Activated T-cell treated with anti-CD3 and anti-CD28 coated beads, Interleukin-2, amount 50 U/mL, for 4 hours (primary cell): ENCODE results near the gene METTL2A. TPM values are rescaled to one million over a fixed set of nuclear protein-coding genes. Genes with fewer than 3 reads are reported as not detected.
"Not testable (repeated sequence)": the region's sequence is repeated elsewhere in the genome, so short reads cannot be mapped to it uniquely, and the experiment has no call there.

Experiments
- ATAC-seq, 2 donors: fragments of 200-7000 bp; cut with Tn5 transposase; one replicate each; pipeline ENCODE4 v1.10.0; 2021
- DNase-seq: peaks from one replicate; pipeline ENCODE4 v3.0.0-alpha.2; 2020
- H3K27me3 Mint-ChIP-seq: one replicate; pipeline ENCODE4 v1.8.0; 2021; ENCODE audit warnings: low read depth, mixed read lengths
- H3K36me3 Mint-ChIP-seq: one replicate; pipeline ENCODE4 v1.8.0; 2022; ENCODE audit warnings: mixed read lengths; ENCODE audit not compliant: insufficient read depth
- H3K4me1 Mint-ChIP-seq: one replicate; pipeline ENCODE4 v1.8.0; 2021; ENCODE audit warnings: low read depth, mixed read lengths
- H3K4me3 Mint-ChIP-seq: one replicate; pipeline ENCODE4 v1.8.0; 2021; ENCODE audit warnings: mild to moderate bottlenecking, moderate library complexity, mixed read lengths
- H3K9me3 Mint-ChIP-seq: one replicate; pipeline ENCODE4 v1.8.0; 2021; ENCODE audit warnings: mixed read lengths
- total RNA-seq, 3 donors: library from RNA; stranded (reverse); gene quantifications; one replicate each; pipeline ENCODE4 v1.2.1, GENCODE V29; 2021

Gene METTL2A
- 10 to 100 TPM; 40.3 to 42.6 (median 41.0) TPM for total RNA-seq

- Mint-ChIP-seq H3K4me3 (peak within 1 kb of the TSS; percentile 99), H3K4me1 (peaks cover 25% of the 10 kb centered on the region)
- H3K27me3 Mint-ChIP-seq, H3K36me3 Mint-ChIP-seq, H3K9me3 Mint-ChIP-seq: not testable (repeated sequence)
- DNase-seq (peak; percentile 73), ATAC-seq (peak; percentile 95 to 96)
Observed at GRCh38 chr17:62423647-62424461, at the start of gene METTL2A. Gene METTL2A, plus strand, starts transcription at chr17:62423897. Its CDS starts 6 bp downstream, at chr17:62423903.

GRCh38 chr17:62380253-62380652 lies 43.4 kb upstream of the METTL2A start, which contains the start of gene EFCAB3:
Gene EFCAB3, plus strand, starts transcription at chr17:62380553. Its CDS starts 2,427 bp downstream, at chr17:62382980.
- H3K27me3 Mint-ChIP-seq, result peaks cover 14% of the 10 kb centered on the region
- H3K9me3 Mint-ChIP-seq, result no peaks in the 10 kb centered on the region
- H3K4me3 Mint-ChIP-seq, result no peak within 1 kb of the TSS
- ATAC-seq, result no peak
- no peaks in the 10 kb centered on the region for H3K36me3 Mint-ChIP-seq
- DNase-seq, result no peak
- H3K4me1 Mint-ChIP-seq, result no peaks in the 10 kb centered on the region

GRCh38 chr17:62381561-62381960 lies 42.1 kb upstream of the METTL2A start:
- Mint-ChIP-seq H3K4me3 (no peak overlapping the region), H3K9me3 (no peaks in the 10 kb centered on the region), H3K36me3 (no peaks in the 10 kb centered on the region), H3K27me3 (peaks cover 15% of the 10 kb centered on the region), H3K4me1 (no peaks in the 10 kb centered on the region)
- ATAC-seq, result no peak
- no peak for DNase-seq

GRCh38 chr17:62388856-62389255 lies 34.8 kb upstream of the METTL2A start:
- H3K27me3 Mint-ChIP-seq, result peaks cover 14% of the 10 kb centered on the region
- no peaks in the 10 kb centered on the region for H3K4me1 Mint-ChIP-seq
- H3K4me3 Mint-ChIP-seq, result no peak overlapping the region
- ATAC-seq, result no peak
- no peak for DNase-seq
- no peaks in the 10 kb centered on the region for H3K36me3 Mint-ChIP-seq
- H3K9me3 Mint-ChIP-seq, result no peaks in the 10 kb centered on the region

GRCh38 chr17:62392908-62393307 lies 30.8 kb upstream of the METTL2A start:
- DNase-seq (no peak), ATAC-seq (no peak)
- H3K4me1 Mint-ChIP-seq, result no peaks in the 10 kb centered on the region
- no peaks in the 10 kb centered on the region for H3K9me3 Mint-ChIP-seq
- peaks cover 15% of the 10 kb centered on the region for H3K27me3 Mint-ChIP-seq
- no peaks in the 10 kb centered on the region for H3K36me3 Mint-ChIP-seq
- no peak overlapping the region for H3K4me3 Mint-ChIP-seq

- Mint-ChIP-seq H3K9me3 (peaks cover 3% of the 10 kb centered on the region), H3K36me3 (no peaks in the 10 kb centered on the region), H3K27me3 (peaks cover 32% of the 10 kb centered on the region)
Observed at GRCh38 chr17:62398891-62399290, 24.8 kb upstream of the METTL2A start.

GRCh38 chr17:62405451-62405850 lies 18.2 kb upstream of the METTL2A start:
- DNase-seq (no peak), ATAC-seq (no peak)
- no peaks in the 10 kb centered on the region for H3K36me3 Mint-ChIP-seq
- H3K4me1 Mint-ChIP-seq, result no peaks in the 10 kb centered on the region
- peaks cover 3% of the 10 kb centered on the region for H3K9me3 Mint-ChIP-seq
- peaks cover 25% of the 10 kb centered on the region for H3K27me3 Mint-ChIP-seq
- no peak overlapping the region for H3K4me3 Mint-ChIP-seq

More at GRCh38 chr17:62398891-62399290, 24.8 kb upstream of the METTL2A start:
- Mint-ChIP-seq H3K4me3 (no peak overlapping the region), H3K4me1 (no peaks in the 10 kb centered on the region)
- no peak for ATAC-seq
- DNase-seq, result no peak

- ATAC-seq, H3K27me3 Mint-ChIP-seq, H3K36me3 Mint-ChIP-seq, H3K9me3 Mint-ChIP-seq, H3K4me1 Mint-ChIP-seq, H3K4me3 Mint-ChIP-seq, DNase-seq: not testable (repeated sequence)
Observed at GRCh38 chr17:62413090-62413489, 10.6 kb upstream of the METTL2A start.

- H3K9me3 Mint-ChIP-seq, H3K27me3 Mint-ChIP-seq, DNase-seq, ATAC-seq: not testable (repeated sequence)
- peaks cover 11% of the 10 kb centered on the region for H3K36me3 Mint-ChIP-seq
- peaks cover 25% of the 10 kb centered on the region for H3K4me1 Mint-ChIP-seq
- H3K4me3 Mint-ChIP-seq, result peak overlapping the region; percentile 31
Observed at GRCh38 chr17:62426214-62426613, 2.5 kb downstream of the METTL2A start.

- H3K4me3 Mint-ChIP-seq, ATAC-seq, DNase-seq, H3K4me1 Mint-ChIP-seq, H3K27me3 Mint-ChIP-seq, H3K9me3 Mint-ChIP-seq: not testable (repeated sequence)
- H3K36me3 Mint-ChIP-seq, result peaks cover 22% of the 10 kb centered on the region
Observed at GRCh38 chr17:62435251-62435650, 11.6 kb downstream of the METTL2A start.

GRCh38 chr17:62441181-62441580 lies 17.5 kb downstream of the METTL2A start:
- not testable (repeated sequence) for H3K4me3 Mint-ChIP-seq, H3K9me3 Mint-ChIP-seq, H3K27me3 Mint-ChIP-seq, H3K4me1 Mint-ChIP-seq, ATAC-seq, DNase-seq
- peaks cover 33% of the 10 kb centered on the region for H3K36me3 Mint-ChIP-seq

GRCh38 chr17:62444063-62444462 lies 20.4 kb downstream of the METTL2A start:
- Mint-ChIP-seq H3K4me3 (no peak overlapping the region), H3K36me3 (peaks cover 39% of the 10 kb centered on the region), H3K27me3 (no peaks in the 10 kb centered on the region), H3K4me1 (no peaks in the 10 kb centered on the region), H3K9me3 (no peaks in the 10 kb centered on the region)
- no peak for ATAC-seq
- no peak for DNase-seq

GRCh38 chr17:62445791-62446190 lies 22.1 kb downstream of the METTL2A start:
- peaks cover 40% of the 10 kb centered on the region for H3K36me3 Mint-ChIP-seq
- DNase-seq, ATAC-seq, H3K27me3 Mint-ChIP-seq, H3K4me3 Mint-ChIP-seq, H3K4me1 Mint-ChIP-seq, H3K9me3 Mint-ChIP-seq: not testable (repeated sequence)

GRCh38 chr17:62452195-62452594 lies 28.5 kb downstream of the METTL2A start:
- not testable (repeated sequence) for DNase-seq, H3K4me3 Mint-ChIP-seq, H3K27me3 Mint-ChIP-seq, H3K9me3 Mint-ChIP-seq, ATAC-seq
- H3K36me3 Mint-ChIP-seq, result peaks cover 20% of the 10 kb centered on the region
- H3K4me1 Mint-ChIP-seq, result peaks cover 14% of the 10 kb centered on the region

GRCh38 chr17:62453041-62453440 lies 29.3 kb downstream of the METTL2A start:
- ATAC-seq, DNase-seq, H3K4me3 Mint-ChIP-seq, H3K9me3 Mint-ChIP-seq, H3K27me3 Mint-ChIP-seq: not testable (repeated sequence)
- Mint-ChIP-seq H3K36me3 (peaks cover 14% of the 10 kb centered on the region), H3K4me1 (peaks cover 14% of the 10 kb centered on the region)
